Activated B cell treated with CpG ODN at 0.5 μM for 24 hours (primary cell): Measurements from ENCODE around the gene MT1HL1. TPM values are rescaled to one million over a fixed set of nuclear protein-coding genes. Genes with fewer than 3 reads are reported as not detected.

Experiments
- ATAC-seq: fragments of 200-7000 bp; cut with Tn5 transposase; one replicate; pipeline ENCODE4 v1.10.0; 2021; ENCODE audit warnings: low read depth, mild to moderate bottlenecking, moderate library complexity
- CTCF ChIA-PET: fragments of 350-600 bp; sonication (Branson Sonifier 250); formaldehyde crosslinking; loops from one replicate; lab custom pipeline; 2021; ENCODE audit warnings: antibody characterized with exemption; lab: Charles Lee
- POLR2A ChIA-PET: fragments of 350-600 bp; sonication (Branson Sonifier 250); formaldehyde crosslinking; loops from one replicate; lab custom pipeline; 2021; ENCODE audit warnings: antibody characterized with exemption; lab: Charles Lee
- DNase-seq: peaks from one replicate; pipeline ENCODE4 v3.0.0; 2022
- H3K27ac Mint-ChIP-seq: one replicate; pipeline ENCODE4 v1.8.0; 2020; ENCODE audit warnings: mixed read lengths
- H3K27me3 Mint-ChIP-seq: one replicate; pipeline ENCODE4 v1.8.0; 2021; ENCODE audit warnings: mixed read lengths
- H3K36me3 Mint-ChIP-seq: one replicate; pipeline ENCODE4 v1.8.0; 2021; ENCODE audit warnings: low read depth, mixed read lengths
- H3K4me1 Mint-ChIP-seq: one replicate; pipeline ENCODE4 v1.8.0; 2021; ENCODE audit warnings: mixed read lengths
- H3K4me3 Mint-ChIP-seq: one replicate; pipeline ENCODE4 v1.8.0; 2020; ENCODE audit warnings: mild to moderate bottlenecking, mixed read lengths
- H3K9me3 Mint-ChIP-seq: one replicate; pipeline ENCODE4 v1.8.0; 2020; ENCODE audit warnings: mixed read lengths
- CTCF ChIP-seq: fragments of 200-600 bp; IDR thresholded peaks from one replicate; pipeline ENCODE4 v1.8.0; 2022; ENCODE audit warnings: antibody characterized with exemption, mild to moderate bottlenecking
- intact Hi-C: fragments of 100-400 bp; cut with micrococcal nuclease; formaldehyde crosslinking; loops from one replicate; pipeline ENCODE4 v1.15.1; 2024
- total RNA-seq: library from RNA; stranded (reverse); gene quantifications from 2 replicates; pipeline ENCODE4 v1.2.3, GENCODE V29; 2022

MT1HL1 gene
- total RNA-seq, 1 donor from 2014 or later, result not detected

GRCh38 chr1:237032029-237032428 is 27.8 kb upstream of the MT1HL1 start:
- intact Hi-C loops, result no loop called here
- ATAC-seq, result no peak
- no peak for TF ChIP-seq CTCF
- Mint-ChIP-seq H3K4me1 (no peaks in the 10 kb centered on the region), H3K27ac (no peak overlapping the region), H3K4me3 (no peak overlapping the region), H3K27me3 (peaks cover 7% of the 10 kb centered on the region), H3K36me3 (no peaks in the 10 kb centered on the region), H3K9me3 (peaks cover 2% of the 10 kb centered on the region)
- ChIA-PET POLR2A (no interaction called here), CTCF (no interaction called here)
- DNase-seq, result no peak

GRCh38 chr1:237031480-237031879 is 27.2 kb upstream of the MT1HL1 start:
- ATAC-seq, result no peak
- peaks cover 7% of the 10 kb centered on the region for H3K27me3 Mint-ChIP-seq
- ChIA-PET CTCF (no interaction called here), POLR2A (no interaction called here)
- peaks cover 2% of the 10 kb centered on the region for H3K9me3 Mint-ChIP-seq
- H3K4me1 Mint-ChIP-seq, result no peaks in the 10 kb centered on the region
- H3K27ac Mint-ChIP-seq, result no peak overlapping the region
- DNase-seq, result no peak
- intact Hi-C loops, result no loop called here
- H3K4me3 Mint-ChIP-seq, result no peak overlapping the region
- TF ChIP-seq CTCF, result no peak
- H3K36me3 Mint-ChIP-seq, result no peaks in the 10 kb centered on the region

- CTCF ChIA-PET, result no interaction called here
- Mint-ChIP-seq H3K4me1 (no peaks in the 10 kb centered on the region), H3K27ac (no peak overlapping the region), H3K36me3 (no peaks in the 10 kb centered on the region), H3K9me3 (peaks cover 7% of the 10 kb centered on the region), H3K4me3 (no peak overlapping the region), H3K27me3 (peaks cover 7% of the 10 kb centered on the region)
- DNase-seq (no peak), ATAC-seq (no peak)
- TF ChIP-seq CTCF, result no peak
- intact Hi-C loops, result no loop called here
- POLR2A ChIA-PET, result no interaction called here
Observed at GRCh38 chr1:237029850-237030535, 25.8 kb upstream of the MT1HL1 start.

GRCh38 chr1:237029240-237029639 is 25.0 kb upstream of the MT1HL1 start:
- CTCF ChIA-PET, result no interaction called here
- ATAC-seq (no peak), DNase-seq (no peak)
- Mint-ChIP-seq H3K36me3 (no peaks in the 10 kb centered on the region), H3K4me3 (no peak overlapping the region), H3K27me3 (peaks cover 7% of the 10 kb centered on the region), H3K9me3 (peaks cover 7% of the 10 kb centered on the region), H3K27ac (no peak overlapping the region), H3K4me1 (no peaks in the 10 kb centered on the region)
- TF ChIP-seq CTCF, result no peak
- POLR2A ChIA-PET, result no interaction called here
- intact Hi-C loops, result no loop called here

- Mint-ChIP-seq H3K4me1 (no peaks in the 10 kb centered on the region), H3K27ac (no peak overlapping the region), H3K9me3 (peaks cover 7% of the 10 kb centered on the region), H3K36me3 (no peaks in the 10 kb centered on the region), H3K27me3 (peaks cover 6% of the 10 kb centered on the region), H3K4me3 (no peak overlapping the region)
- TF ChIP-seq CTCF, result no peak
- ATAC-seq (no peak), DNase-seq (no peak)
- intact Hi-C loops, result no loop called here
- ChIA-PET POLR2A (no interaction called here), CTCF (no interaction called here)
Observed at GRCh38 chr1:237025358-237026074, 21.3 kb upstream of the MT1HL1 start.
